Adipocyte (in vitro differentiated cells): ENCODE data around the gene SSNA1.
A peak's percentile ranks its signal among the peaks of the same experiment; 100 is the strongest.

ENCODE experiments used
- DNase-seq: peaks from one replicate; pipeline ENCODE4 v3.0.0-alpha.2; 2015; ENCODE audit warnings: low read depth
- H3K27me3 ChIP-seq: replicated peaks from 2 replicates; pipeline ENCODE4 v1.7.0; 2013; ENCODE audit warnings: mild to moderate bottlenecking, low read length, moderate library complexity; ENCODE audit not compliant: control insufficient read depth, insufficient read depth
- H3K36me3 ChIP-seq: 2 replicates; pipeline ENCODE4 v1.7.0; 2013; ENCODE audit warnings: low read length, mild to moderate bottlenecking, moderate library complexity; ENCODE audit not compliant: control insufficient read depth, insufficient read depth, severe bottlenecking
- H3K4me1 ChIP-seq: 2 replicates; pipeline ENCODE4 v1.7.0; 2013; ENCODE audit warnings: mild to moderate bottlenecking, low read length, moderate library complexity; ENCODE audit not compliant: control insufficient read depth, insufficient read depth
- H3K4me3 ChIP-seq: 2 replicates; pipeline ENCODE4 v1.7.0; 2013; ENCODE audit warnings: mild to moderate bottlenecking, low read length, moderate library complexity
- H3K9ac ChIP-seq: 2 replicates; pipeline ENCODE4 v1.7.0; 2013; ENCODE audit warnings: mild to moderate bottlenecking, low read length, moderate library complexity
- H3K9me3 ChIP-seq: 2 replicates; pipeline ENCODE4 v1.7.0; 2013; ENCODE audit warnings: mild to moderate bottlenecking, low read length, moderate library complexity; ENCODE audit not compliant: control insufficient read depth

SSNA1 gene

DNA sequence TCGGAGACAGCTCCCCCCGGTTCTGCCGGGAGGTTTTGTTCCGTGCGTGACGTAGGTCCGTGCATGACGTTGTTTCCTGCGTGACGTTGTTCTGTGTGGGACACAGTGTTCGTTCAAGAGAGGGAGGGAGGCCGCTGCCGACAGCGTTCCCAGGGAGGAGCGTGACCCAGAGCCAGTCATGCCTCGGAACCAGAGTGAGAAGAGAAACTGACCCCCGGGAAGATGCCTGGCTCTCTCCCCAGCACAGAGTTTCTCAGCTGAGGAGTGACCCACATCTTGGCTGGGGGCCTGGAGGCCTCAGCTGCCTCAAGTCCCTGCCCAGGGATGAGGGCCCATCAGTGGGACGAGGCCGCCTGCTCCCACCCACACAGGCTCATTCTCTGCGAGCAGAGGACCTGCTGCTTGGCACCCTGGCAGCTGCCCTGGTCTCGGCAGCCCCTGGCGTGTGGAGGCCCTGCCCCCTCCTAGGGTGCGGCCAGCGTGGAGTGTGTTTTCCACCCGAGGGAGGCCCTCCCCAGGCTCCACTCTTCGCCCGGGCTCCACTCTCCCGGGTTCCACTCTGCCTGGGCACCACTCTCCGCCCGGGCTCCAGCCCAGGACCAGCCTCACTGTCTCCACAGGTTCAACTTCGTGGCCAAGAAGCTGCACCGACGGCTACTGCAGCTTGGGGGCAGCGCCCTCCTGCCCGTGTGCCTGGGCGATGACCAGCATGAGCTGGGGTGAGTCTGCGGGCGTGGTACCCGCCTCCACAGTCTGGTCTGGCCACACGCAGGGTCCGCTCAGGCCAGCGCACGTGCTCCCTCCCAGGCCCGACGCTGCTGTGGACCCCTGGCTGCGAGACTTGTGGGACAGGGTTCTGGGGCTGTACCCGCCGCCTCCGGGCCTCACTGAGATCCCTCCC is 24.9 kb downstream of the SSNA1 start:
- Histone ChIP-seq H3K36me3 (peaks cover 13% of the 10 kb centered on the region), H3K4me1 (peaks cover 15% of the 10 kb centered on the region), H3K4me3 (no peak overlapping the region), H3K9ac (no peak overlapping the region), H3K27me3 (no peaks in the 10 kb centered on the region), H3K9me3 (no peaks in the 10 kb centered on the region)
- DNase-seq: no peak

DNA sequence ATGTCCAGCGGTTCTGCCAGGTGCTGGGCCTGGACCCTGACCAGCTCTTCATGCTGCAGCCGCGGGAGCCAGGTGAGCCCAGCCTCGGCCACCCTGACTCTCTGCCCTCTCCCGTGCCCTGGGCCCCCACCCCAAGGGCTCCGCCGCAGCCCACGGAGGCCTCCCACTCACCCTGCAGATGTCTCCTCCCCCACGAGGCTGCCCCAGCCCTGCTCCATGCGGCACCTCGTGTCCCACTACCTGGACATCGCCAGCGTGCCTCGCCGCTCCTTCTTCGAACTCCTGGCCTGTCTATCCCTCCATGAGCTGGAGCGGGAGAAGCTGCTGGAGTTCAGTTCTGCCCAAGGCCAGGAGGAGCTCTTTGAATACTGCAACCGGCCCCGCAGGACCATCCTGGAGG is 26.1 kb downstream of the SSNA1 start:
- Histone ChIP-seq H3K4me1 (peaks cover 23% of the 10 kb centered on the region), H3K36me3 (peaks cover 9% of the 10 kb centered on the region), H3K4me3 (no peak overlapping the region), H3K9me3 (no peaks in the 10 kb centered on the region), H3K9ac (no peak overlapping the region), H3K27me3 (no peaks in the 10 kb centered on the region)
- DNase-seq: no peak

DNA sequence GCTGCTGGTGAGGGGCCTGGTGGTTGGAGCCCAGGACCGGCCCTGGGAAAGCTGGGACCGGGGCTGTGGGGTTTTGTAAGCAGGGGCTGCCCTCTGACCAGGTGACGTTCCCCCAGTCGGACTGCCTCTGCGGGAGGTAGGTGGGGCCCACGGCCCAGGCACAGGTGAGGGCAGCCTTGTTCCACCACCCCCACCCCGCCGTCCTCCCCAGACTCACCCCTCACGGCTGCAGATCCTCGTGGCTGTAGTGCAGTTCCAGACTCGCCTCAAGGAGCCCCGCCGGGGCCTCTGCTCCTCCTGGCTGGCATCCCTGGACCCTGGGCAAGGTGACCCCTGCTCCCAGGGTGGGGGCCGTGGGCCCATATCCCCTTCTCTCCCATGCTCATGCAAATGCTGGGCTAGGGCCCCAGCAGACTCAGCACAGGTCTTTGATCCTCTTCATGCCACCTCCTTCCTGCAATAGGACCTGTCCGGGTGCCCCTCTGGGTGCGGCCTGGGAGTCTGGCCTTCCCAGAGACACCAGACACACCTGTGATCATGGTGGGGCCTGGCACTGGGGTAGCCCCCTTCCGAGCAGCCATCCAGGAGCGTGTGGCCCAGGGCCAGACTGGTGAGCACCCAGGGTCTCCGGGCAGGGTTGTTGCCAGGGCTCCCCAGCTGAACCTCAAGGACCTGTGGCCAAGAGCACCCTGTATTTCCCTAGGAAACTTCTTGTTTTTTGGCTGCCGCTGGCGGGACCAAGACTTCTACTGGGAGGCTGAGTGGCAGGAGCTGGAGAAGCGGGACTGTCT is 26.9 kb downstream of the SSNA1 start:
- Histone ChIP-seq H3K9ac (no peak overlapping the region), H3K4me1 (peaks cover 23% of the 10 kb centered on the region), H3K9me3 (no peaks in the 10 kb centered on the region), H3K36me3 (peaks cover 9% of the 10 kb centered on the region), H3K4me3 (no peak overlapping the region), H3K27me3 (no peaks in the 10 kb centered on the region)
- DNase-seq: no peak

DNA sequence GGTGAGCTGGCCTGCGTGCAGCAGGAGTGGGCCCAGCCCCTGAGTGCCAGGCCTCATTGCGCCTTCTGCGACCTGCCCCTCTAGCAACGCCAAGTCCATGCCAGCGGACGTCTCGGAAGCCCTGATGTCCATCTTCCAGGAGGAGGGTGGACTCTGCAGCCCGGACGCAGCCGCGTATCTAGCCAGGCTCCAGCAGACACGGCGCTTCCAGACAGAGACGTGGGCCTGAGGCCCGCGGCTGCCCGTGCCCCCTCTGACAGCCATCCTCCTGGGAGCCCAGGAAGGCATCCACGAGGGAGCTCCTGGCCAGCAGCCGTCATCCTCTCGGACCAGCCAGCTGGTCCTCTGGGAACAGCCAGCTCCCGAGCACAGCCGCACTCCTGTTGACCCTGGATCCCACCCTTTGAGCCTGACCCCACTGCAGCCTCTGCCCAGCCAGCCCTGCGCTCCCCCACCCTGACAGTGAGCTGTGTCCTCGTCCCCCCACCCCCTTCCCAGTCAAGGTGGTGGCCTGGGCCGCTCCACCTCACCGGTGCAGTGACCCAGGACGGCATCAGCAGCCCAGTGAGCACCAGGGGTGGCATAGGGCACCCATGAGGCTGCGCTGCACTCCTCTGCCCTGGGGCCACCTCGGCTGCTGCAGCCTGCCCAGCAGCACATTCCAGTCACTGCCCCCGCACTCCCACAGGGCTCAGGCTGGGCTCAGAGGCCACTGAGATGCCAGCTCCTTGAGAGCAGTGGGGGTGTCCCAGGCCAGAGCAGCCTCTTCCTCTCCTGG is 27.9 kb downstream of the SSNA1 start:
- Histone ChIP-seq H3K9ac (no peak overlapping the region), H3K36me3 (peaks cover 9% of the 10 kb centered on the region), H3K4me1 (peaks cover 23% of the 10 kb centered on the region), H3K4me3 (no peak overlapping the region), H3K9me3 (no peaks in the 10 kb centered on the region), H3K27me3 (no peaks in the 10 kb centered on the region)
- no peak for DNase-seq

DNA sequence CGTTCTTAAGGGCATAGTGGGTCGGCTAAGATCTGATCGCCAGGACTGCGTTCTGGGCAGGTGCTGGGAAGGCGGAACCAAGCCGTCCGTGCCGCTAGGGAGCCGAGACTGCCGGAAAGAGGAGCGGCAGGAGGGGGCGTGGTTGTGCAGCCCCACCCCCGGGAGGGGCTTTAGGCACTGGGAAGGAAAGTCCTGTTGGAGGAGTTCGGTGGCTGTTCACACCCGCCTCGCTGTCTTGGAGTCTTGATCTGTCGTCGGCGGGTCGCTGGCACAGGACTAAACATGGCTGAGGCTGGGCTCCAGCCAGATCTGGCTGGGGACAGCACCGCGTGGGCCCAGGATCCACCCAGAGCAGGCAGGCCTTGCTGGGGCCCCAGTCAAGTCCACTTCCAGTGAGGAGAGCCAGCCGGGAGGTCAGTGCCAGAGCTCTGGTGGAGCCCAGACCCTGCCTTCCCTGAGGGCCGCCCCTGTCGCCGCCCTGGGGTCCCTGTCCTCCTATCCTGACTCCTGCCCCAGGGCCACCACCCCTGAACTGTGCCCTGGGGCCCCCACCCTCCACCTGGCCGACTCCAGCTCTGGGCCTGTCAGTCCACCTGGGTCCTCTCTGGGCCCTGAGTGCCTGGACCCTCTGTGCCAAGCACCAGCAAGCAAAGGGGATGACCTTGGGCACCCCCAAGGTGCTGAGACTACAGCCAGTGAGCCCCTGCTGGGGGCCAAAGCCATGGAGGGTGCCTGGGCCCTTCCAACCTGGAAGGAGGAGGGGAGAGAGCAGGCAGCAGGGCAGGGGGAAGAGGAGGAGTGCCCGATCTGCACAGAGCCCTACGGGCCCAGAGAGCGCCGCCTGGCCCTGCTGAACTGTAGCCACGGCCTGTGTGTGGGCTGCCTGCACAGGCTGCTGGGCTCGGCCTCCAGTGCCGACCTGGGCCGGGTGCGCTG is 29.1 kb downstream of the SSNA1 start:
- H3K4me3 ChIP-seq: peak overlapping the region; percentile 49
- peak overlapping the region; percentile 51 for H3K9ac ChIP-seq
- peaks cover 23% of the 10 kb centered on the region for H3K4me1 ChIP-seq
- DNase-seq: no peak
- no peaks in the 10 kb centered on the region for H3K9me3 ChIP-seq
- H3K36me3 ChIP-seq: peaks cover 9% of the 10 kb centered on the region
- no peaks in the 10 kb centered on the region for H3K27me3 ChIP-seq

DNA sequence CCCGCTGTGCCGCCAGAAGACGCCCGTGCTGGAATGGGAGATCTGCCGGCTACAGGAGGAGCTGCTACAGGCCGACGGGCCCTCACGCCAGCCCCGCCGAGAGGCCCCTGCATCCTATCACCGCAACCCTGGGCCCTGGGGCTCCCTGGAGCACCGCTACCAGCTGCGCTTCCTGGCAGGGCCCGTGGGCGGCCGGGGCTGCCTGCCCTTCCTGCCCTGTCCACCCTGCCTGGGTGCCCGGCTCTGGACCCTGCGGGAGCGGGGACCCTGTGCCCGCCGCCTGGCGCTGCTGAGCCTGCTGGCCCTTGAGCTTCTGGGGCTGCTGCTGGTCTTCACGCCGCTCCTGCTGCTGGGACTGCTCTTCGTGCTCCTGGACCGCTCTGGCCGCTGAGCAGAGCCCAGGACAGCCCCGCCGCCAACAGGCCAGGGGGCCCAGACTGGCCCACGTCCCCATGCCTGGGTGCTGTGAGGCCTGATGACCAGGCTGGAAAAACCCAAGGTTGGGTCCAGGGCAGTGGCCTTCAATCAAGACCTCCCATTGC is 29.8 kb downstream of the SSNA1 start:
- no peaks in the 10 kb centered on the region for H3K27me3 ChIP-seq
- peaks cover 9% of the 10 kb centered on the region for H3K36me3 ChIP-seq
- peaks cover 28% of the 10 kb centered on the region for H3K4me1 ChIP-seq
- H3K9me3 ChIP-seq: no peaks in the 10 kb centered on the region
- H3K9ac ChIP-seq: peak overlapping the region; percentile 51
- no peak overlapping the region for H3K4me3 ChIP-seq
- DNase-seq: no peak

DNA sequence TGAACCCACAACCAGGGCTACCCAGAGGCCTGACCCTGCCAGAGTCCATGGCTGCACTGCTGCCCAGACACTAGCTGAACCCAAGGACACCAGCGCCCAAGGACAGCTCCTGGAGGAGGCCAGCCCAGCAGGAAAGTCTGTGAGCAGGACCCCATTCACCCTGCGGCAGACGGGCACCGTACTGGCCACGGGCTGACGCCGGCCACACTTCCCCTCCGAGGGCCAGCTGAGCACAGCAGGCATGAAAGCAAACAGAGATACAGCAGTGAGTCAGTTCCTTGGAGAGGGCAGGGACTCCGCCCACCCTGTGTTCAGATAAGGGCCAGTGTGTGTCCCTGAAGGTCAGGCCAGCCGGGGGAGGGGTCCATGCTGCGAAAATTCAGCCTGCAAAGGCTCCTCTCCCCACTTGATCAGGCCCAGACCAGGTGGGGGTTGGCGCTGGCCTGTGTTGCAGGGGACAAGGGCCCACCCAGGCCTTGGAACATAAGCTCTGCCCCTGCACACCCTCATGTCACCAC is 30.3 kb downstream of the SSNA1 start:
- no peak for DNase-seq
- H3K36me3 ChIP-seq: peaks cover 9% of the 10 kb centered on the region
- H3K9ac ChIP-seq: peak overlapping the region; percentile 38
- no peak overlapping the region for H3K4me3 ChIP-seq
- no peaks in the 10 kb centered on the region for H3K9me3 ChIP-seq
- peaks cover 28% of the 10 kb centered on the region for H3K4me1 ChIP-seq
- H3K27me3 ChIP-seq: no peaks in the 10 kb centered on the region

DNA sequence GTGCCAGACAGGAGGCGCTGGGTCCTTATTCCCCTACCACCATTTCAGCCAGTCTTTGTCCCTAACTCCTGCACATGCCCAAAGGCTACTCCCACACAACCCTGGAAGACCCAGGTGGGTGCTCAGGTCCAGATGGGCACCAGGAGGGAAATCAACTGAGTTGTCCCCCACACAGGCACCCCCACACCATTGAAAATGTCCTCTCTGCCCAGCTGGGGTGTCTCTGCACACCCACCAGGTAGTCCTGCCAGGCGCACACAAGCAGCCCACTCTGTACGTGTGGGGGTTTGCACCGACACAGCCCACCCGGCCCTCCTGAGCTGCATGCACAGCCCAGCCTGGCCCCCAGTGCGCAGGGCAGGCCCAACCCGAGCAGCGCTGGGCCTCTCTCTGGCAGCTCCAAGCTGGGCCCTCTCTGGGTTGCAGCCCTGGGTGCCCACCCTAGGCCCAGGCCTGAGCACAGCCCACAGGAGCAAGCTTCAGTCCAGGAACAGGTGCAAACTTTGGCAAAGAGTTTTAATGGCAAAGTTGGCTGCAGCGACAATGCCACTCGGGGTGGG is 31.4 kb downstream of the SSNA1 start:
- Histone ChIP-seq H3K36me3 (peaks cover 2% of the 10 kb centered on the region), H3K4me1 (peaks cover 32% of the 10 kb centered on the region), H3K9ac (no peak overlapping the region), H3K9me3 (no peaks in the 10 kb centered on the region), H3K27me3 (no peaks in the 10 kb centered on the region), H3K4me3 (no peak overlapping the region)
- no peak for DNase-seq

DNA sequence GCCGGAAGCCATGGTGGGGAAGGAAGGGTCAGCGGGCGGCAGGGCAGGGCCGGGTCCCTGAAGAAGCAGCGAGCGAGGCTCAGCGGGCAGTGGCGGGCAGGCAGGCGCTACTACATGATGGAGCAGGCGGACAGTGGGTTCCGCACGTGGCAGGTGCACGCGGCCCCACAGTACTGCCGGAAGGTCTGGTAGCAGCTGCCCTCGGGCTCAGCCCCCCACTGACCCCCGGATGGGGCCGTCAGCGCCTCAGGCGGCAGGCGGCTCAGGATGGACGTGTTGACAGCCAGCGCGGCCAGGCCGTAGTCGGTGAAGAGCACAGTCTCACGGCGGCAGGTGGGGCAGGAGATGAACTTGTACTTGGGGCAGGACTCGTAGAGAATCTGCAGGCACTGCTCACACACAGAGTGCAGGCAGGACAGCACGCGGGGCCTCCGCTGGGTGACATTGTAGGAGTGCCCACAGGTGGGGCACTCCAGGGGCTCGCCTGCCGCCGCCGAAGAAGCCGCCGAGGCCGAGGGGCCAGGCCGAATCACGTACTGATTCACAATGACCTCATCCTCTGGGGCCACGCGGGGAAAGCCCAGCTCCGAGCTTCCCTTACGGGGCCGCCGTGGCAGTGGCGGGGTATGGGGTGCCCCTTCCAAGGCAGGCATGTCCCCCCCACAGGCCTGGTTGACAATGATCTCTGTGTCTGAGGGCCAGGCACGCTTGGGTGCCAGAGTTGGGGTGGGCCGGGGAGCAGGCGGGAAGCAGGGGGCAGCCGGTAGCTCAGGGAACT is 32.0 kb downstream of the SSNA1 start:
- no peaks in the 10 kb centered on the region for H3K27me3 ChIP-seq
- H3K36me3 ChIP-seq: no peaks in the 10 kb centered on the region
- H3K4me1 ChIP-seq: peaks cover 32% of the 10 kb centered on the region
- DNase-seq: no peak
- no peaks in the 10 kb centered on the region for H3K9me3 ChIP-seq
- no peak overlapping the region for H3K9ac ChIP-seq
- no peak overlapping the region for H3K4me3 ChIP-seq
